ENCODE results near the gene CH25H.

GRCh38 chr10:89165923-89166322 is 41.2 kb downstream of the CH25H start:
- TF ChIP-seq EZH2phosphoT487 (IDR thresholded peaks at IDR 0.05; ENCODE audit: insufficient read depth, low read depth) (no peak), EZH2 (IDR thresholded peaks at IDR 0.05; ENCODE audit: insufficient read depth, poor library complexity, severe bottlenecking) (no peak)

Data from GM23248 (cell line).